B cell (primary cell): ENCODE measurements around the gene CD99L2. TPM values are rescaled to one million over a fixed set of nuclear protein-coding genes. Genes with fewer than 3 reads are reported as not detected.

Experiments
- ATAC-seq: fragments of 200-7000 bp; cut with Tn5 transposase; one replicate; pipeline ENCODE4 v1.10.0; 2021; ENCODE audit warnings: low read depth, mild to moderate bottlenecking, moderate number of reproducible peaks, moderate library complexity
- CTCF ChIA-PET: fragments of 350-600 bp; sonication (Branson Sonifier 250); formaldehyde crosslinking; loops from one replicate; lab custom pipeline; 2021; ENCODE audit warnings: antibody characterized with exemption, inconsistent platforms; lab: Charles Lee
- POLR2A ChIA-PET: fragments of 350-600 bp; sonication (Branson Sonifier 250); formaldehyde crosslinking; loops from one replicate; lab custom pipeline; 2021; ENCODE audit warnings: antibody characterized with exemption; lab: Charles Lee
- DNase-seq: peaks from one replicate; pipeline ENCODE4 v3.0.0; 2013
- H2AFZ ChIP-seq: 2 replicates; pipeline ENCODE4 v1.6.1; 2012; ENCODE audit warnings: mild to moderate bottlenecking, low read depth, low read length; ENCODE audit not compliant: insufficient read depth, poor library complexity, severe bottlenecking
- H3K27ac ChIP-seq, 2 donors: 1 replicate in 1 of 2; 2 replicates in 1 of 2; pipeline ENCODE4 v1.5.1; 2012 to 2013; ENCODE audit warnings: low read length in 2 of 2, mild to moderate bottlenecking in 2 of 2, moderate library complexity in 1 of 2
- H3K27me3 ChIP-seq, 4 experiments: fragments of 200-600 bp in 1 of 4; sonication (generic) in 1 of 4; replicated peaks in 1 of 4; 1 replicate in 2 of 4; 2 replicates in 2 of 4; pipeline versions ENCODE4 v1.6.1 to v1.7.0; 2013 to 2016; ENCODE audit warnings: low read length in 3 of 4, mild to moderate bottlenecking in 2 of 4, mixed read lengths in 1 of 4, moderate library complexity in 1 of 4; ENCODE audit not compliant: insufficient read depth in 4 of 4, control insufficient read depth in 3 of 4; ENCODE audit errors: control extremely low read depth in 1 of 4
- H3K36me3 ChIP-seq, 2 experiments: replicated peaks in 1 of 2; 1 replicate in 1 of 2; 2 replicates in 1 of 2; pipeline versions ENCODE4 v1.6.1 to v1.7.1; 2013; ENCODE audit warnings: low read length in 1 of 2; ENCODE audit not compliant: insufficient read depth in 2 of 2, control insufficient read depth in 1 of 2; ENCODE audit errors: control extremely low read depth in 1 of 2, extremely low read depth in 1 of 2
- H3K4me1 ChIP-seq, 2 donors: fragments of 200-600 bp in 1 of 2; sonication (generic) in 1 of 2; 1 replicate in 1 of 2; 2 replicates in 1 of 2; pipeline versions ENCODE4 v1.5.1 to v1.6.1; 2013 to 2017; ENCODE audit warnings: low read length in 2 of 2; ENCODE audit not compliant: control insufficient read depth in 2 of 2, insufficient read depth in 2 of 2
- H3K4me2 ChIP-seq: replicated peaks from 2 replicates; pipeline ENCODE3; 2012; ENCODE audit warnings: mild to moderate bottlenecking, low read depth, low read length; ENCODE audit not compliant: poor library complexity, severe bottlenecking
- H3K4me3 ChIP-seq, 5 experiments: fragments of 200-600 bp in 1 of 5; sonication (generic) in 1 of 5; 1 replicate in 3 of 5; 2 replicates in 2 of 5; pipeline versions ENCODE4 v1.5.1 to v1.7.0; 2011 to 2016; ENCODE audit warnings: low read length in 4 of 5, mild to moderate bottlenecking in 4 of 5, low read depth in 2 of 5, control low read depth in 1 of 5, moderate library complexity in 1 of 5; ENCODE audit not compliant: insufficient read depth in 1 of 5; ENCODE audit errors: control extremely low read depth in 1 of 5, extremely low read depth in 1 of 5
- H3K79me2 ChIP-seq: fragments of 200-600 bp; sonication (generic); one replicate; pipeline ENCODE4 v1.6.0; 2016; ENCODE audit warnings: low read length; ENCODE audit not compliant: control insufficient read depth, insufficient read depth
- H3K9ac ChIP-seq: fragments of 200-600 bp; sonication (generic); 2 replicates; pipeline ENCODE4 v1.6.1; 2017; ENCODE audit warnings: mild to moderate bottlenecking, low read length, moderate library complexity
- H3K9me3 ChIP-seq, 3 donors: one replicate each; pipeline versions ENCODE4 v1.6.1 to v1.7.1; 2013; ENCODE audit warnings: low read length in 2 of 3; ENCODE audit not compliant: control insufficient read depth in 2 of 3, insufficient read depth in 1 of 3; ENCODE audit errors: control extremely low read depth in 1 of 3
- H4K20me1 ChIP-seq: 2 replicates; pipeline ENCODE4 v1.6.0; 2012; ENCODE audit warnings: mild to moderate bottlenecking, low read length; ENCODE audit not compliant: insufficient read depth, control insufficient read depth, poor library complexity, severe bottlenecking
- H3K27ac Mint-ChIP-seq: one replicate; pipeline ENCODE4 v1.8.0; 2021; ENCODE audit warnings: mixed read lengths
- H3K27me3 Mint-ChIP-seq: one replicate; pipeline ENCODE4 v1.8.0; 2021; ENCODE audit warnings: mixed read lengths
- H3K4me1 Mint-ChIP-seq: one replicate; pipeline ENCODE4 v1.8.0; 2021; ENCODE audit warnings: mixed read lengths
- H3K4me3 Mint-ChIP-seq: one replicate; pipeline ENCODE4 v1.8.0; 2021; ENCODE audit warnings: mixed read lengths
- H3K9me3 Mint-ChIP-seq: one replicate; pipeline ENCODE4 v1.8.0; 2022; ENCODE audit warnings: mixed read lengths; ENCODE audit not compliant: insufficient read depth
- CTCF ChIP-seq: fragments of 200-600 bp; IDR thresholded peaks from one replicate; pipeline ENCODE4 v1.8.0; 2022; ENCODE audit warnings: antibody characterized with exemption, mild to moderate bottlenecking
- EZH2 ChIP-seq: IDR thresholded peaks from 2 replicates; pipeline ENCODE4 v1.6.1; 2012; ENCODE audit warnings: borderline replicate concordance, low read depth, mild to moderate bottlenecking, moderate library complexity, low read length; ENCODE audit not compliant: insufficient read depth, poor library complexity, severe bottlenecking
- WGBS: methylation state at CpG from one replicate; pipeline ENCODE4 v1.1.5; 2013; ENCODE audit warnings: missing lambda C conversion rate; ENCODE audit not compliant: insufficient coverage; 5-methylcytosine and 5-hydroxymethylcytosine counted together
- intact Hi-C: fragments of 100-400 bp; cut with micrococcal nuclease; formaldehyde crosslinking; loops from one replicate; pipeline ENCODE4 v1.10.0; 2022
- polyA plus RNA-seq: library from polyadenylated mRNA; depleted of rRNA; stranded (reverse); fragments of >200 nt; gene quantifications from 2 replicates; pipeline ENCODE4 v1.2.3, GENCODE V29; 2012
- total RNA-seq, 2 donors: library from RNA; stranded (reverse); fragments of 120-200 nt in 1 of 2; gene quantifications; 1 replicate in 1 of 2; 2 replicates in 1 of 2; pipeline versions ENCODE4 v1.2.3 to v1.2.4, GENCODE V29; 2013 to 2022

CD99L2 gene
- total and polyA plus RNA-seq, 2 donors (not counting 1 experiment from before 2014, with no cell fraction given), result 8.7 to 17.8 TPM

DNA sequence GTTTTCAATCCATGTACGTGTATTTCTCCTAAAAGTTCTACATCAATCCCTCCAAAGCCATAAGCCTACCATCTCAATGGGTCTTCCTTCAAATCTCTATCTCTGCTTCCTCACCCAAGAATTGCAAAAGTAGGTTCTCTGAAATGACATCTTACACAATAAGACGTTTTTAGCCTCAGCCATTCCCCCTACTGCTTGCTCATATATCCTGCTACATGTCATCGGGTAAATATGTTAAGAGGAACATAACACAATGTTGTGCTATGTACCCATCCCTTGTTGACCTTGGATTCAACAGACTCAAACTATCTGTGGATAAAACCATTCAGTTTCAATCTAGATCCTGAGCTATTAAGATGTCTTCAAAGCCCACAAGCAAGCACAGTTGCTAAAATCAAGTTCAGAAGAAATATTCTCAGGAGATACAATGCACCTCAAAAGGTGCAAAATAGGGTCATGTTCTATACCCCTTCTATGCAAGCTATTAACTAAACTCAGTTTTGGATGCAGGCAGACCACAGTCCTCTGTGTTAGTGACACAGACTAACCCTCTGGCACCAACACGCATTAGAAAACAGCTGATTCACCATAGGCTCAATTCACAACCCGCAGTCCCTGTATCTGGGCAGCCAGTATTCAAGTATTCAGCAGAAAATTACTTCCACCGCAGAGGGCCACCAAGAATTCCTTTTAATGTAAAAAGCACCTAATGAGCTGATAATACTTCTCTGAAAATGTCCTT, 56.8 kb downstream of the CD99L2 start:
- ChIA-PET POLR2A (interaction anchor here (0.6 kb wide), 1 partner anchor 40 kb away, joined by 7 read pairs; no protein-coding TSS in a partner anchor), CTCF (no interaction called here)
- no peak overlapping the region for H3K27ac ChIP-seq
- TF ChIP-seq CTCF (no peak), EZH2 (no peak)
- Mint-ChIP-seq H3K4me1 (no peaks in the 10 kb centered on the region), H3K27ac (no peak overlapping the region), H3K4me3 (no peak overlapping the region), H3K27me3 (no peaks in the 10 kb centered on the region), H3K9me3 (no peaks in the 10 kb centered on the region)
- H2AFZ ChIP-seq, result no peak overlapping the region
- H3K9ac ChIP-seq, result no peak overlapping the region
- intact Hi-C loops, result no loop called here
- no peaks in the 10 kb centered on the region for H3K27me3 ChIP-seq
- no peak overlapping the region for H3K4me2 ChIP-seq
- no peaks in the 10 kb centered on the region for H3K9me3 ChIP-seq
- no peaks in the 10 kb centered on the region for H4K20me1 ChIP-seq
- 39% methylated on average over 2 of the region's 6 CpGs for WGBS
- DNase-seq, result no peak
- peaks cover 2% of the 10 kb centered on the region for H3K79me2 ChIP-seq
- no peak for ATAC-seq
- no peaks in the 10 kb centered on the region for H3K36me3 ChIP-seq
- no peaks in the 10 kb centered on the region for H3K4me1 ChIP-seq
- H3K4me3 ChIP-seq, result no peak overlapping the region

DNA sequence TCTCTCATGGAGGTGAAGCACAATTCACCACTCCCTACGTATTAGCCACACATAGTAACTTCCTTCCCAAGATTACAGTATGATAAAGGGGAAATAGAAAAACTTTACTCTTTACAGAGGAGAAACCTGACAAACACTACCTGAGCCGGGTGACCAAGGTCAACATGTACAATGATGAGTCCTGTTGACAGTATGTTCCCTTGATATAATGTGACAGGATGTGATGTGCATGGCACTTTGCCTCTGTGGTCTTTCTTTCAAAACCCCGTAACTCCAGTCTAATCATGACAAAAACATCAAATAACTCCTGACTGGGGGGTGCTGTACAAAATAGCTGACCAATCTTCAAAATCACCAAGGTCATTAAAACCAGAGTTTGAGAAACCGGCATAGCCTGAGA, 60.6 kb downstream of the CD99L2 start:
- H3K4me3 Mint-ChIP-seq, result no peak overlapping the region
- Histone ChIP-seq H3K4me2 (no peak overlapping the region), H3K27me3 (no peaks in the 10 kb centered on the region), H3K9me3 (no peaks in the 10 kb centered on the region), H2AFZ (no peak overlapping the region), H4K20me1 (no peaks in the 10 kb centered on the region), H3K4me3 (no peak overlapping the region), H3K4me1 (no peaks in the 10 kb centered on the region), H3K27ac (no peak overlapping the region), H3K9ac (no peak overlapping the region), H3K79me2 (no peaks in the 10 kb centered on the region), H3K36me3 (no peaks in the 10 kb centered on the region)
- intact Hi-C loops, result no loop called here
- no peak for TF ChIP-seq CTCF
- TF ChIP-seq EZH2, result no peak
- CTCF ChIA-PET, result no interaction called here
- no CpG with 5 or more reads among the region's 4 CpGs for WGBS
- H3K9me3 Mint-ChIP-seq, result peaks cover 2% of the 10 kb centered on the region
- no peak for ATAC-seq
- H3K4me1 Mint-ChIP-seq, result no peaks in the 10 kb centered on the region
- DNase-seq, result no peak
- H3K27ac Mint-ChIP-seq, result no peak overlapping the region
- no peaks in the 10 kb centered on the region for H3K27me3 Mint-ChIP-seq
- POLR2A ChIA-PET, result no interaction called here
